Measurements from ENCODE around the gene SLC16A3. TPM values are rescaled to one million over a fixed set of nuclear protein-coding genes. Genes with fewer than 3 reads are reported as not detected.

SLC16A3 gene
- total and polyA plus RNA-seq, 2 donors (not counting 3 experiments of a cell fraction or from before 2014, with no cell fraction given): 95.9 to 171 TPM

- dilution Hi-C loops (cut with MboI; ENCODE audit: extremely low pct_ligation_motif_present, low sequenced_read_pairs) (no loop called here), intact Hi-C loops (cut with micrococcal nuclease) (loop anchor here (2.0 to 10.0 kb wide), 3 partner anchors 35 to 173 kb away; partner anchors contain the start of genes HEXD and OGFOD3)
- Histone ChIP-seq H3K9me3 (replicated peaks; ENCODE audit: control insufficient read depth, insufficient read depth, low read length) (no peaks in the 10 kb centered on the region), H3K36me3 (ENCODE audit: control insufficient read depth in 2 of 2, extremely low read depth in 1 of 2, insufficient read depth in 2 of 2, low read length in 2 of 2) (peaks cover 17 to 53% of the 10 kb centered on the region in 2 experiments), H3K4me1 (ENCODE audit: control insufficient read depth, extremely low read depth, insufficient read depth, low read length) (peaks cover 30% of the 10 kb centered on the region), H3K4me3 (replicated peaks in 1 of 3; ENCODE audit: insufficient read depth in 1 of 3, low read depth in 1 of 3, low read length in 3 of 3) (no peak overlapping the region), H3K4me2 (ENCODE audit: insufficient read depth, low read length) (no peak overlapping the region), H3K9me1 (replicated peaks; ENCODE audit: control insufficient read depth, extremely low read depth, insufficient read depth, low read length) (no peaks in the 10 kb centered on the region), H2AFZ (ENCODE audit: low read depth, low read length) (no peak overlapping the region), H3K9ac (replicated peaks; ENCODE audit: extremely low read depth, insufficient read depth, low read length) (no peak overlapping the region), H4K20me1 (replicated peaks; ENCODE audit: control insufficient read depth, extremely low read depth, insufficient read depth, low read length) (peaks cover 2% of the 10 kb centered on the region), H3K27me3 (ENCODE audit: control insufficient read depth in 2 of 2, insufficient read depth in 2 of 2, low read length in 2 of 2) (no peaks in the 10 kb centered on the region), H3K27ac (ENCODE audit: insufficient read depth, low read depth, low read length) (peak overlapping the region; percentile 48), H3K79me2 (ENCODE audit: control insufficient read depth, insufficient read depth, low read length) (peaks cover 35% of the 10 kb centered on the region)
- FAIRE-seq: peak; percentile 58
- DNase-seq (ENCODE audit: low read depth, low spot score): no peak
- CTCF ChIA-PET: interaction anchor here (1.3 to 6.7 kb wide), 7 partner anchors 8 to 212 kb away, joined by 3 to 52 read pairs (median 6); partner anchors contain the start of gene SLC16A3
- TF ChIP-seq POLR2A (IDR thresholded peaks at IDR 0.05; ENCODE audit: low read depth, low read length) (peak; percentile 19), MYC (IDR thresholded peaks at IDR 0.05; ENCODE audit: low read depth, low read length) (no peak)
- POLR2A ChIA-PET: interaction anchor here (0.6 to 1.2 kb wide), 3 partner anchors 13 to 42 kb away, joined by 3 to 5 read pairs (median 3); partner anchors contain the start of gene SLC16A3
- BruUV-seq (replicated peaks): no TSS peak
Measured at GRCh38 chr17:82241926-82242697, 13.3 kb downstream of the SLC16A3 start.

- ChIA-PET POLR2A (no interaction called here), CTCF (interaction anchor here (1.4 to 6.7 kb wide), 5 partner anchors 13 to 212 kb away, joined by 4 to 52 read pairs (median 9); partner anchors contain the start of gene SLC16A3)
- no peak for TF ChIP-seq MYC (IDR thresholded peaks at IDR 0.05; ENCODE audit: low read depth, low read length)
- no peak for TF ChIP-seq JUN (IDR thresholded peaks at IDR 0.05; ENCODE audit: borderline replicate concordance, insufficient read depth, insufficient read length, low read depth)
- no peak for TF ChIP-seq POLR2A (IDR thresholded peaks at IDR 0.05; ENCODE audit: low read depth, low read length)
- no peak for TF ChIP-seq GATA2 (IDR thresholded peaks at IDR 0.05; ENCODE audit: insufficient read depth, insufficient read length, low read depth, low read length)
- TF ChIP-seq EZH2 (IDR thresholded peaks at IDR 0.05; ENCODE audit: borderline replicate concordance, low read depth, low read length, severe bottlenecking): no peak
- TF ChIP-seq FOS (IDR thresholded peaks at IDR 0.05; ENCODE audit: borderline replicate concordance, insufficient read depth, low read length): no peak
- no peak for TF ChIP-seq CTCF (IDR thresholded peaks at IDR 0.05; ENCODE audit: extremely low read depth in 1 of 2, insufficient read depth in 1 of 2, low read depth in 1 of 2, low read length in 2 of 2)
- no peak for TF ChIP-seq POLR2AphosphoS5 (IDR thresholded peaks at IDR 0.05; ENCODE audit: insufficient read depth, low read depth, low read length)
- TF ChIP-seq MAX (IDR thresholded peaks at IDR 0.05; ENCODE audit: insufficient read depth, insufficient read length): no peak
- Histone ChIP-seq H3K4me3 (replicated peaks in 1 of 3; ENCODE audit: insufficient read depth in 1 of 3, low read depth in 1 of 3, low read length in 3 of 3) (no peak overlapping the region), H3K27me3 (ENCODE audit: control insufficient read depth in 2 of 2, insufficient read depth in 2 of 2, low read length in 2 of 2) (no peaks in the 10 kb centered on the region), H3K36me3 (ENCODE audit: control insufficient read depth in 2 of 2, extremely low read depth in 1 of 2, insufficient read depth in 2 of 2, low read length in 2 of 2) (peaks cover 17 to 52% of the 10 kb centered on the region in 2 experiments), H4K20me1 (replicated peaks; ENCODE audit: control insufficient read depth, extremely low read depth, insufficient read depth, low read length) (peaks cover 2% of the 10 kb centered on the region), H3K4me2 (ENCODE audit: insufficient read depth, low read length) (no peak overlapping the region), H3K9me3 (replicated peaks; ENCODE audit: control insufficient read depth, insufficient read depth, low read length) (no peaks in the 10 kb centered on the region), H3K9ac (replicated peaks; ENCODE audit: extremely low read depth, insufficient read depth, low read length) (no peak overlapping the region), H3K79me2 (ENCODE audit: control insufficient read depth, insufficient read depth, low read length) (peaks cover 37% of the 10 kb centered on the region), H3K4me1 (ENCODE audit: control insufficient read depth, extremely low read depth, insufficient read depth, low read length) (peaks cover 35% of the 10 kb centered on the region), H3K27ac (ENCODE audit: insufficient read depth, low read depth, low read length) (no peak overlapping the region), H2AFZ (ENCODE audit: low read depth, low read length) (no peak overlapping the region), H3K9me1 (replicated peaks; ENCODE audit: control insufficient read depth, extremely low read depth, insufficient read depth, low read length) (no peaks in the 10 kb centered on the region)
- DNase-seq (ENCODE audit: low read depth, low spot score): no peak
- no peak for FAIRE-seq
- intact Hi-C loops (cut with micrococcal nuclease): loop anchor here (5.0 to 10.0 kb wide), 2 partner anchors 35 to 172 kb away; partner anchors contain the start of genes HEXD and OGFOD3
- dilution Hi-C loops (cut with MboI; ENCODE audit: extremely low pct_ligation_motif_present, low sequenced_read_pairs): no loop called here
- BruUV-seq (replicated peaks): no TSS peak
Measured at GRCh38 chr17:82242698-82242976, 13.8 kb downstream of the SLC16A3 start.
